ENCODE measurements around the gene EXOC2.

GRCh38 chr6:514396-514978 is 178.5 kb downstream of the EXOC2 start:
- TF ChIP-seq CTCF (IDR thresholded peaks at IDR 0.05; ENCODE audit: extremely low read depth in 1 of 2, insufficient read depth in 1 of 2, low read depth in 1 of 2, low read length in 2 of 2) (no peak), JUN (IDR thresholded peaks at IDR 0.05; ENCODE audit: borderline replicate concordance, insufficient read depth, insufficient read length, low read depth) (no peak), MYC (IDR thresholded peaks at IDR 0.05; ENCODE audit: low read depth, low read length) (no peak), POLR2AphosphoS5 (IDR thresholded peaks at IDR 0.05; ENCODE audit: insufficient read depth, low read depth, low read length) (no peak), POLR2A (IDR thresholded peaks at IDR 0.05; ENCODE audit: low read depth, low read length) (no peak), FOS (IDR thresholded peaks at IDR 0.05; ENCODE audit: borderline replicate concordance, insufficient read depth, low read length) (no peak)
